LNCaP clone FGC (cell line): Measurements from ENCODE around the gene VAMP1.

ENCODE experiments used
- DNase-seq: peaks from one replicate; pipeline ENCODE4 v3.0.0-alpha.2; 2011; ENCODE audit warnings: low read depth
- H3K4me3 ChIP-seq: 2 replicates; pipeline ENCODE4 v1.5.1; 2011; ENCODE audit warnings: mild to moderate bottlenecking, low read depth, low read length, control low read depth
- TF ChIP-seq, protein P1 (sequence below): IDR thresholded peaks from 2 replicates; pipeline ENCODE4 v1.5.1; 2012; ENCODE audit warnings: mild to moderate bottlenecking; ENCODE audit not compliant: control insufficient read depth, insufficient read depth; ENCODE audit errors: extremely low read depth

Gene VAMP1

DNA sequence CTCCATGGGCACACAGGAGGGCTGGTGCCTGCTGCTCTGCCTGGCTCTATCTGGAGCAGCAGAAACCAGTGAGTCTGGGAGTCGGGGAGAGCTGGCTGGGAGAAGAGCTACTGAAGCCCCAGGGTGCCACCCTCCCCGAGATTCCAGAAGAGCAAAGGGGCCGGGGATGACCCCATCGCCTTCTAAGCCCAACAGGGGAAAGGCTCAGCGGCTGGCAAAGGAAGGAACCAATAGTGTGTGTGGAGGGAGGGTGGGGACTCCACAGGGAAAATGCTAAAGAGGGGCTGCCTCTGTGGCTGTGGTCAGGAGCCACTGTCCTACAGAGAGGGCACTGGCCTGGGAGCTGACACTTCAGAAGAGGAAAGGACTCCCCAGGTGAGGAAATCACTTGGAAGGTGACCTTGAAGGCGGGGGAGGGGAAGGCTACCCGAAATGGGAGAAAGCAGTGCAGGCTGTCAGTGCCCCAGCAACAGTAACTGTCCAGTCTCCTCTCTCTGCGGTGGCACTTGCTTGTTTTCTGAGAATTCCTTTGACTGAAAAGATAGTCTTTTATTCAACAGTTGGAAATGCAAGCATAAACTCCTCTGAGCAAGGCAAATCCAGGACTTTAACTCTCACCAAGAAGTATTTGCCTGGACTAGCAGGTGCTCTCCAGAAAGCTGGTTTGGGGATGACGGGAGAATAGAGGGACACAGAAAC is 18.1 kb downstream of the VAMP1 start:
- no peak for DNase-seq
- TF ChIP-seq, protein P1, sequence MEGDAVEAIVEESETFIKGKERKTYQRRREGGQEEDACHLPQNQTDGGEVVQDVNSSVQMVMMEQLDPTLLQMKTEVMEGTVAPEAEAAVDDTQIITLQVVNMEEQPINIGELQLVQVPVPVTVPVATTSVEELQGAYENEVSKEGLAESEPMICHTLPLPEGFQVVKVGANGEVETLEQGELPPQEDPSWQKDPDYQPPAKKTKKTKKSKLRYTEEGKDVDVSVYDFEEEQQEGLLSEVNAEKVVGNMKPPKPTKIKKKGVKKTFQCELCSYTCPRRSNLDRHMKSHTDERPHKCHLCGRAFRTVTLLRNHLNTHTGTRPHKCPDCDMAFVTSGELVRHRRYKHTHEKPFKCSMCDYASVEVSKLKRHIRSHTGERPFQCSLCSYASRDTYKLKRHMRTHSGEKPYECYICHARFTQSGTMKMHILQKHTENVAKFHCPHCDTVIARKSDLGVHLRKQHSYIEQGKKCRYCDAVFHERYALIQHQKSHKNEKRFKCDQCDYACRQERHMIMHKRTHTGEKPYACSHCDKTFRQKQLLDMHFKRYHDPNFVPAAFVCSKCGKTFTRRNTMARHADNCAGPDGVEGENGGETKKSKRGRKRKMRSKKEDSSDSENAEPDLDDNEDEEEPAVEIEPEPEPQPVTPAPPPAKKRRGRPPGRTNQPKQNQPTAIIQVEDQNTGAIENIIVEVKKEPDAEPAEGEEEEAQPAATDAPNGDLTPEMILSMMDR: no peak
- H3K4me3 ChIP-seq: peak overlapping the region; percentile 64

DNA sequence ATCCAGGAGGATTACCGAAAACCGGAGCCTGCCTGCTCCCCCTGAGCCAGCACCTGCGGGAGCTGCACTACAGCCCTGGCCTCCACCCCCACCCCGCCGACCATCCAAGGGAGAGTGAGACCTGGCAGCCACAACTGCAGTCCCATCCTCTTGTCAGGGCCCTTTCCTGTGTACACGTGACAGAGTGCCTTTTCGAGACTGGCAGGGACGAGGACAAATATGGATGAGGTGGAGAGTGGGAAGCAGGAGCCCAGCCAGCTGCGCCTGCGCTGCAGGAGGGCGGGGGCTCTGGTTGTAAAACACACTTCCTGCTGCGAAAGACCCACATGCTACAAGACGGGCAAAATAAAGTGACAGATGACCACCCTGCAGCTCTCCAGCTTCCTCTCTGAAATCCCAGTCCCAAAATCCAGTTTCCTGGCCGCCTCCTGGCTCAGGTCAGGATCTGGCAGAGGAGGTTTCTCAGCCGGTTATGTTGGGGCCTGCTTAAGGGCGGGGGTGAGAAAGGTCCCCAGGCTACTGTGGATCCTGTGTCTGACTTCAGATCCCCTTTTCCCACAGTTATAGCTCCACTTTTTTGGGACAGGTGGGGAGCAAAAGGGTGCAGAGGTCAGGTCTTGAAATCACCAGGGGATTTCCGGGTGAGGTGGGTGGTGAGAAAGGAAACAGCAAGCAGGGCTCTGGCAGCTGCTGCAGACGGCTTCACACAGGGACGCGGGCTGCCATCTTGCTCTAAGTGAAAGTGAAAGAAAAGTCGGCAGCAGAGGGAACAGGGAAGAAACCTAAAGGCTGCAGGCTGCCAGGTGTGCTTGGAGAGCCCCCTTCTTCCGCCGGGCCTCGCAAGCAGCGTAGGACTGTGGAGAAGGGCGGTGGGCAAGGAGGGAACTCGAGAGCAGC is 18.9 kb downstream of the VAMP1 start, which contains the start of gene TAPBPL:
Gene TAPBPL, plus strand, starts transcription at position 695 of the 897 bp plus-strand sequence. CDS start 207 bp downstream, outside the sequence.
- TF ChIP-seq, protein P1: no peak

DNA sequence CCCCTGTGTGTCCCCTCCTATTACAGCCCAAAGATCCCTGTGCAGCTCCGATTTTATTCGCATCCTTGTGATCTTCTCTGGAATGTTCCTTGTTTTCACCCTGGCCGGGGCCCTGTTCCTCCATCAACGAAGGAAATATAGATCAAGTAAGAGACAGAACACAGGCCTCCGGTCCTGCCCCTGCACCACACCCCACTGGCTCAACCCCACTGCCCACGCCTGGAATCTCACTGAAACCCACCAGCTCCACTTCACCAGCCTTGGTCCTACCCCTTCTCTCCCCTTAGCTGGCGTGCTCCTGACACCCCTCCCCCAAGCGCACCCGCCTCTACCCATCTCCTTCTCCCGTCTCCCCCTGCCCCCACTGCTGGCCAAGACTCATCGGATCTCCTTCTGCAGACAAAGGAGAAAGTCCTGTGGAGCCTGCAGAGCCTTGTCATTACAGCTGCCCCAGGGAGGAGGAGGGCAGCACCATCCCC is 19.6 kb downstream of the VAMP1 start:
- DNase-seq: no peak
- H3K4me3 ChIP-seq: peak overlapping the region; percentile 64
- TF ChIP-seq, protein P1: no peak

More for the DNA sequence above, 18.9 kb downstream of the VAMP1 start, which contains the start of gene TAPBPL:
- DNase-seq: peak; percentile 82
- peak within 1 kb of the TSS; percentile 64 for H3K4me3 ChIP-seq

DNA sequence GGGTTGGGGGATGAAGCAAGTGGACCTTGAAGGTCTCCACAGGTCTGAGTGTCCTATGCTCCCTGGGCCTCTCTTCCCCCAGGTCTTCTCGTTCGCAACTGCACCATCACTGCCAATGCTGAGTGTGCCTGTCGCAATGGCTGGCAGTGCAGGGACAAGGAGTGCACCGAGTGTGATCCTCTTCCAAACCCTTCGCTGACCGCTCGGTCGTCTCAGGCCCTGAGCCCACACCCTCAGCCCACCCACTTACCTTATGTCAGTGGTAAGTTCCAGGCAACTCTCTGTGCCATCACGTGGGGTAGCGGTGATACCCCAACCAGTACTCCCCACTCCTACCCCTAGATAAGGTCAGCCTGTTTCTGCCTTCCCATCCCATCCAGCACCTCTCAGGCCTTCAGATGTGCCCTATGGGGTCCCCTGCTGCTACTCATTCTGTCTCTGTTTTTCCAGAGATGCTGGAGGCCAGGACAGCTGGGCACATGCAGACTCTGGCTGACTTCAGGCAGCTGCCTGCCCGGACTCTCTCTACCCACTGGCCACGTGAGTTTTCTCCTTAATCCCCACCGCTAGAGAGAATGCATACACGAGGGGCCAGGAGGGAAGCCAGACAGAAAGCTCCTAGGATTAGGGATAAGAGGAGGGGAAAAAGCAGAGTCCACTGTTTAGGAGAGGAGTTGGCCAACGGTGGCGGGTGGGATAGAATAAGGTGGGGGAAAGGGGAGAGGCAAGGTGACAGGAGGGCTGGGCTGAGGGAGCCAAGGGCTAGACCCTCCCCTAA is 20.2 kb downstream of the VAMP1 start:
- peak overlapping the region; percentile 64 for H3K4me3 ChIP-seq
- no peak for DNase-seq
- TF ChIP-seq, protein P1: no peak

DNA sequence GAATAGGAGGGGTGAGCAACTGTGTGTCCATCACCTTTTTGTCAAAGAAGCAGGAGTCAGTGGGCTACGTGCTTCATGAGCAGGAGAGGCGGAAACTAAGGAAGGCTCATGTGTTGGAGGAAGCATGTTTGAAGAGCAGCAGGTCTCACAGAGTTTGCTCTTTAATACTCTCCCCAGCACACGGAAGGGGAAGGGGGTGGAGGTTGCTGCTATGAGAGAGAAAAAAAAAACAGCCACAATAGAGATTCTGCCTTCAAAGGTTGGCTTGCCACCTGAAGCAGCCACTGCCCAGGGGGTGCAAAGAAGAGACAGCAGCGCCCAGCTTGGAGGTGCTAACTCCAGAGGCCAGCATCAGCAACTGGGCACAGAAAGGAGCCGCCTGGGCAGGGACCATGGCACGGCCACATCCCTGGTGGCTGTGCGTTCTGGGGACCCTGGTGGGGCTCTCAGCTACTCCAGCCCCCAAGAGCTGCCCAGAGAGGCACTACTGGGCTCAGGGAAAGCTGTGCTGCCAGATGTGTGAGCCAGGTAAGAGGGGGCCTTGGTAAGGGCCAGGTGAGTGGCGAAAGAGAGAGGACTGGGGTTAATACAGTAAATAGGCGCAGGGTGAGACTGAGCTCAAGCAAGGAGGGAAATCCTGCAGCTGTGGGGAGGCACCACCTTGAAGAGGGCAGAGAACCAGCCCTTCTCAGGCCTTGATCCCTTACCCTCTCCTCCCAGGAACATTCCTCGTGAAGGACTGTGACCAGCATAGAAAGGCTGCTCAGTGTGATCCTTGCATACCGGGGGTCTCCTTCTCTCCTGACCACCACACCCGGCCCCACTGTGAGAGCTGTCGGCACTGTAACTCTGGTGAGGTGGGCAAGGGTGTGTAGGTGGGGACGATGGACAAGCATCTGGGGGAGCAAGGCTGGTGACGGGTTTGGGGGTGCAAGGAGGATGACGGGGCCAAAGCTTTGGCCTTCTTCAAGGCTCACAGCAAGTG is 25.5 kb downstream of the VAMP1 start, which contains the start of gene CD27:
Gene CD27, plus strand, starts transcription at position 252 of the 985 bp plus-strand sequence. Its CDS starts 141 bp downstream, at position 393.
- H3K4me3 ChIP-seq: no peak within 1 kb of the TSS
- TF ChIP-seq, protein P1: no peak
- DNase-seq: no peak

DNA sequence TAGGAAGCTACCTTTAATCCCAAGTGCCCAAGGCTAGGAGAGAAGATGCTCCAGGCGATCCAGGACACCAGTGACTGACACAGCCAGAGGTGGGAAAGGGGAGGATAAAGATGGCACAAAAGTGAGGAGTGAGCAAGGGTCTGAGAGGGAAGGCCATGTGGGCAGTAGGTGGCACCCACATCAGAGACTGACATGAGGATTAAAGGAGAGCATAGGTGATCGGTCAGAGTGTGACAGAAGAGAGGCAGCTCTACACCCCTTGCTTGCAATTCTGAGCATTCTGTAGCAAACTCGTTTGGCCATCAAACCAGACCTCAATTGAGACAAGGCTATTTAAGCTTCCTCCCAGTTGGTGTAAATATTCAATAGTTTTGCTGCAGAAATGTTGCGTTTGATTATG is 26.4 kb downstream of the VAMP1 start:
- no peak for DNase-seq
- TF ChIP-seq, protein P1: no peak
- H3K4me3 ChIP-seq: no peak overlapping the region
